Measurements from ENCODE around the gene CRLF1. TPM values are rescaled to one million over a fixed set of nuclear protein-coding genes. Genes with fewer than 3 reads are reported as not detected.

CRLF1 gene
- polyA plus RNA-seq, 4 donors, result 2.0 to 22.3 (median 6.5) TPM; not detected in 1

DNA sequence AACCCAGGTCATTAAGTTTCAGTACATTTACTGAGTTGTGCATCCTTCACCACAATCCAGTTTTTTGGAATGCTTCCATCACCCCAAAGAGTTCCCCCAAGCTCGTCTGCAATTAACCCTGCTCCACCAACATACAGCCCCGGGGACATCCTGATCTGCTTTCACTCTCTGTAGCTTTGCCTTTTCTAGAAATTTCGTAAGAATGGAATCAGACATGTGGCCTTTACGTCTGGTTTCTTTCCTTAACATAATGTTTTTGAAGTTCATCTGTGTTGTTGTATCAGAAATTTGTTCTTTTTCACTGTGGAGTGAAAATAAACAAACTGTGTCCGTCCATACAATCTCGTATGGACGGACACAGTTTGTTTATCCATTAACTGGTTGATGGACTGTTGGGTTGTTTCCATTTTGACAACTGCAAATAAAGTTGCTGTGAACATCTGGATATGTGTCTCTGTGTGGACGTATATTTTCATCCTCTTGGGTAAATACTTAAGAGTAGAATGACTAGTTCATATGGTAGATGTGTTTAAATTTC lies 33.2 kb upstream of the CRLF1 start:
- no peak for FAIRE-seq
- H3K27me3 ChIP-seq (ENCODE audit: control insufficient read depth in 3 of 3, insufficient read depth in 3 of 3, low read length in 3 of 3), result no peaks in the 10 kb centered on the region
- no peak overlapping the region for H3K27ac ChIP-seq (ENCODE audit: low read depth in 1 of 3, low read length in 2 of 3)
- H3K4me1 ChIP-seq (ENCODE audit: control insufficient read depth in 3 of 3, insufficient read depth in 2 of 3, low read depth in 1 of 3, low read length in 2 of 3), result peaks cover 3 to 21% (median 5%) of the 10 kb centered on the region in 3 donors
- H3K9me3 ChIP-seq (ENCODE audit: control insufficient read depth in 2 of 2, insufficient read depth in 1 of 2, low read depth in 1 of 2, low read length in 1 of 2), result no peaks in the 10 kb centered on the region
- no peak overlapping the region for H3K4me3 ChIP-seq (ENCODE audit: low read depth in 1 of 3, low read length in 3 of 3)
- no peak for DNase-seq
- H3K36me3 ChIP-seq (ENCODE audit: control insufficient read depth in 3 of 3, insufficient read depth in 2 of 3, low read depth in 1 of 3, low read length in 3 of 3), result peaks cover 0 to 3% (median 0%) of the 10 kb centered on the region in 3 donors
- 66 to 83% (median 80%) methylated on average over 8 of the region's 8 CpGs for WGBS, 3 donors

DNA sequence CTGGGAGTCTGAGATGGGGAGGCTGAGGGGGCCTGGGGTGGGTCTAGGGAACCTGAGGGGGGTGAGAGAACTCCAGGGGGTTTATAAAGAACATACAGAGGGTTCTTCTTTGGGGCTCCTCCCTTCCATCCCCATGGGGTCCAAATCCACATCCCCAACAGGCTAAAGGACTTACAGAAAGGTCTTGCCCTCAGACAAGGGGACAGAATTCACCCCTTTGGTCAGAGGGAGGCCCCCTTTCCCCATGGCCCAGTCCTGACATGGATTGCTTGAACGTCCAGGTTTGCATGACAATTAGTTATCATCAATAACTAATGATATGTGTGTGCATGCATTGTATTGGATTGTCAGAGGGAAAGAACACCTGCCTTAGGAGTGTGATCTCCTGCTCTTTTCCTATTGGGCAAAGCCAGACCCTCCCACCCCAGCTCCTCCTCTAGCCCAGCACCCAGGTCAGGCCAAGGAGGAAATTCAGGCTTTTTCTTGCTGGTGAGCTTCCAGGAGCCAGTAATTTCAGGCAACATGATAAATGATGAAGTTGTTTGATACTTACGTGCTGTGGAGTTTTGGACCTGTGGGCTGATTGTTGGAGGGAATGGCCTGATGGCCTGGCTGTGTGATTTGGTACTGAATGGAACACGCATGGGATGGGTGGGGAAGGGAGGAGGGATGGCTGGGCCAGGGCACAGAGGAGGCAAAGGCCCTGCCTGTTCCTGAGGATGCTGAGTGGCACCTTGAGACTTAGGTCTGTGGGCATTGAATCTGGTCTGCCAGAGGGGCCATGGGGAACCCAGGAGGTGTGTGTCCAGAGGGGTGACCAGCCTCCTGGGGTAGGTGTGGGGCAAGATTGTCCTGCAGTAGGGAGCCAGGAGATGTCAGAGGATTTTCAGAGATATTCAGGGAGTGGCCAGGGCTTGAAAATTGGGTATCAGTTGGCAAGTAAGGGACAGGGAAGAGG lies 31.4 kb upstream of the CRLF1 start:
- DNase-seq, result peak; percentile 76 to 79
- Histone ChIP-seq H3K4me1 (ENCODE audit: control insufficient read depth in 3 of 3, insufficient read depth in 2 of 3, low read depth in 1 of 3, low read length in 2 of 3) (peaks cover 3 to 21% (median 5%) of the 10 kb centered on the region in 3 donors), H3K4me3 (ENCODE audit: low read depth in 1 of 3, low read length in 3 of 3) (peak overlapping the region in 2 of 3 donors; percentile 68 to 74), H3K27me3 (ENCODE audit: control insufficient read depth in 3 of 3, insufficient read depth in 3 of 3, low read length in 3 of 3) (no peaks in the 10 kb centered on the region), H3K27ac (ENCODE audit: low read depth in 1 of 3, low read length in 2 of 3) (peak overlapping the region; percentile 27 to 88 (median 55)), H3K36me3 (ENCODE audit: control insufficient read depth in 3 of 3, insufficient read depth in 2 of 3, low read depth in 1 of 3, low read length in 3 of 3) (peaks cover 0 to 3% (median 0%) of the 10 kb centered on the region in 3 donors), H3K9me3 (ENCODE audit: control insufficient read depth in 2 of 2, insufficient read depth in 1 of 2, low read depth in 1 of 2, low read length in 1 of 2) (no peaks in the 10 kb centered on the region)
- 13 to 31% (median 24%) methylated on average over 3 of the region's 3 CpGs for WGBS, 3 donors
- FAIRE-seq, result no peak

DNA sequence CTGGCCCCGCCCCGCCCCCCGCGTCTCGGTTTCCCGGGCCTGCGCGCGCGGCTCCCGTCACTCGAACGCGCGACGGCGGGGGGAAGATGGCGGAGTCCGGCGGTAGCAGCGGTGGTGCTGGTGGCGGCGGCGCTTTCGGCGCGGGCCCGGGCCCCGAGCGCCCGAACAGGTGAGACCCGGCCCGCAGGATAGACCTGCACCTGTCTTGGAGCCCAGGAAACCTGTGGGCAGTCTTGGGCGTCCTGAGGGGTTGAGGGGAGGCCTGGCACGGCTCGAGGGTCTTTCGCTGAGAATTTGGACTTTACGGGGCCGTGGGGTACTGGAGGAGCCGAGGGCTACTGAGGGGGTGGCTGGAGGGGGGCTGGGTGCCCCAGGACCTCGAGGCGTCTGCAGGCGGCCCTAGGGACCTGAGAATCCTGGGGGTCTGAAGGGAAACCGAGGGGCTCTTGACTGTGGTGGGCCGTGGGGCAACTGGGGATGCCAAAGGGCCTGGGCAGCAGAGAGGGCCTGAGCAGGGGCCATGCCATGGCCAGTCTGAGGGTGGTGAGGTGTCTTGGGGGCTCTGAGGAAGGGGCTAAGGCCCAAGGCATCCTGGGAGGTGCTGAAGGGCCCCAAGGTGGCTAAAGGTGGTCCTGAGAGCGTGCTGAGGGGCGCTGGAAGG lies 30.5 kb upstream of the CRLF1 start, which contains the start of gene KLHL26:
TSS of gene KLHL26 (plus strand) at position 60 of the 661 bp plus-strand sequence. CDS start at position 87, 27 bp downstream.
- Histone ChIP-seq H3K27me3 (ENCODE audit: control insufficient read depth in 3 of 3, insufficient read depth in 3 of 3, low read length in 3 of 3) (no peaks in the 10 kb centered on the region), H3K4me3 (ENCODE audit: low read depth in 1 of 3, low read length in 3 of 3) (peak within 1 kb of the TSS; percentile 68 to 76 (median 74)), H3K4me1 (ENCODE audit: control insufficient read depth in 3 of 3, insufficient read depth in 2 of 3, low read depth in 1 of 3, low read length in 2 of 3) (peaks cover 3 to 21% (median 5%) of the 10 kb centered on the region in 3 donors), H3K9me3 (ENCODE audit: control insufficient read depth in 2 of 2, insufficient read depth in 1 of 2, low read depth in 1 of 2, low read length in 1 of 2) (no peaks in the 10 kb centered on the region), H3K36me3 (ENCODE audit: control insufficient read depth in 3 of 3, insufficient read depth in 2 of 3, low read depth in 1 of 3, low read length in 3 of 3) (peaks cover 0 to 3% (median 0%) of the 10 kb centered on the region in 3 donors), H3K27ac (ENCODE audit: low read depth in 1 of 3, low read length in 2 of 3) (peak within 1 kb of the TSS; percentile 70 to 90 (median 77))
- DNase-seq (peak in 1 of 2 donors; percentile 37), FAIRE-seq (no peak)
- 3 to 5% (median 5%) methylated on average over 44 to 47 of the region's 47 CpGs for WGBS, 3 donors

DNA sequence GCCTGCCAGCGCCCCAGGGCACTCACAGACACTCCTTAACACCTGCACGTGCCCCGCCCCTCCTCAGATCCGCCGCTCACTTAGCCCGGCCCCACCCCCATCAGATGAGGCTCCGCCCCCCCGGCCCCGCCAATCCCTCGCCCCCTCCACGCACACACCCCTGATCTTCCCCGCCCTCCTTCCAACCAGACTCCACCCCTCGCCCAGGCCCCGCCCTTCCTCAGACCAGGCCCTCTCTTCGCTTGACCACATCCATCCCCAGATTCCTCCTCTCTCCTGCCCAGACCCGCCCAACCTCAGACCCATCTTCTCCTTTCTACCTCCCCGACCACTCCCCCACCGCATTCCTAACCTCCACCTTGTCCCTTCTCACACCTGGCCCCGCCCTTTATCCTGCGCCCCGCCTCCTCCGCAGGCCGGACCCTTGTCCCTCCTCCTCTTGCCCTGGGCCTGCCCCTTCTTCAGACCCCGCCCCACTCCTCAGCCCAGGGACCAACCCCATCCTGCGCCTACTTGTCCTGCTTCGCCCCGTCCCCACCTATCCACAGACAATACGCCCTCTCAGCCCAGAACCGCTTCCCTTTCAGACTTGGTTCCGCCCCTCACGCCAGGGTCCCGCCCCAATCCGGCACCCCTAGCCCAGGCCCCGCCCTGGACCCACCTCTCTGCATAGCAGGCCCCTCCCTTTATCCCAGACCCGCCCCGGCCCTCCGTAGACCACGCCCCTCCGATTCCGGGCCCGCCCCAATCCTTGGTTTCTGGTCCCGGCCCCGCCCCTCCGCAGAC lies 29.8 kb upstream of the CRLF1 start:
- DNase-seq (peak; percentile 95), FAIRE-seq (no peak)
- peak overlapping the region; percentile 43 to 76 (median 68) for H3K4me3 ChIP-seq (ENCODE audit: low read depth in 1 of 3, low read length in 3 of 3)
- H3K27me3 ChIP-seq (ENCODE audit: control insufficient read depth in 3 of 3, insufficient read depth in 3 of 3, low read length in 3 of 3), result no peaks in the 10 kb centered on the region
- peaks cover 3 to 21% (median 5%) of the 10 kb centered on the region in 3 donors for H3K4me1 ChIP-seq (ENCODE audit: control insufficient read depth in 3 of 3, insufficient read depth in 2 of 3, low read depth in 1 of 3, low read length in 2 of 3)
- WGBS, 3 donors, result 0 to 2% (median 1%) methylated on average over 32 to 44 of the region's 44 CpGs
- peak overlapping the region in 2 of 3 donors; percentile 64 to 90 for H3K27ac ChIP-seq (ENCODE audit: low read depth in 1 of 3, low read length in 2 of 3)
- H3K9me3 ChIP-seq (ENCODE audit: control insufficient read depth in 2 of 2, insufficient read depth in 1 of 2, low read depth in 1 of 2, low read length in 1 of 2), result no peaks in the 10 kb centered on the region
- peaks cover 0 to 3% (median 0%) of the 10 kb centered on the region in 3 donors for H3K36me3 ChIP-seq (ENCODE audit: control insufficient read depth in 3 of 3, insufficient read depth in 2 of 3, low read depth in 1 of 3, low read length in 3 of 3)

DNA sequence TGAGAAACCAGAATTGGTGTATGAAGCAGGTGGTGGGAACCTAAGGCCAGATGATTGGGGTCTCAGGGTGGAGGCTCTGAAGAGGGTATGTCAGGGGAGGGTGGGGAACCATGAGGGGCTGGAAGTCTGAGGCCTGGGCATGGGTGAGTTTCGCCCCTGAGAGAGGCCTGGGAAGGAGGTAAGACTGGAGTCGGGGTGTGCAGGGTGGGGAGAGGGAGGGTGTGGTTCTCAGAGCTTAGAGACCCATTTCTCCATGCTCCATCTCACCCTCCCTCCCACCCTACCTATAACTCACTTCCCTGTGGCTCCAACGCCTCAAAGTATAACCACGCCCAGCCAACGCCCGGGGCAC lies 29.2 kb upstream of the CRLF1 start:
- Histone ChIP-seq H3K4me3 (ENCODE audit: low read depth in 1 of 3, low read length in 3 of 3) (no peak overlapping the region), H3K27me3 (ENCODE audit: control insufficient read depth in 3 of 3, insufficient read depth in 3 of 3, low read length in 3 of 3) (no peaks in the 10 kb centered on the region), H3K4me1 (ENCODE audit: control insufficient read depth in 3 of 3, insufficient read depth in 2 of 3, low read depth in 1 of 3, low read length in 2 of 3) (peaks cover 3 to 21% (median 5%) of the 10 kb centered on the region in 3 donors), H3K36me3 (ENCODE audit: control insufficient read depth in 3 of 3, insufficient read depth in 2 of 3, low read depth in 1 of 3, low read length in 3 of 3) (peaks cover 0 to under 1% (median 0%) of the 10 kb centered on the region in 3 donors), H3K27ac (ENCODE audit: low read depth in 1 of 3, low read length in 2 of 3) (no peak overlapping the region), H3K9me3 (ENCODE audit: control insufficient read depth in 2 of 2, insufficient read depth in 1 of 2, low read depth in 1 of 2, low read length in 1 of 2) (no peaks in the 10 kb centered on the region)
- DNase-seq, result no peak
- WGBS, 3 donors, result 13 to 38% (median 19%) methylated on average over 2 to 6 of the region's 6 CpGs
- FAIRE-seq, result no peak

DNA sequence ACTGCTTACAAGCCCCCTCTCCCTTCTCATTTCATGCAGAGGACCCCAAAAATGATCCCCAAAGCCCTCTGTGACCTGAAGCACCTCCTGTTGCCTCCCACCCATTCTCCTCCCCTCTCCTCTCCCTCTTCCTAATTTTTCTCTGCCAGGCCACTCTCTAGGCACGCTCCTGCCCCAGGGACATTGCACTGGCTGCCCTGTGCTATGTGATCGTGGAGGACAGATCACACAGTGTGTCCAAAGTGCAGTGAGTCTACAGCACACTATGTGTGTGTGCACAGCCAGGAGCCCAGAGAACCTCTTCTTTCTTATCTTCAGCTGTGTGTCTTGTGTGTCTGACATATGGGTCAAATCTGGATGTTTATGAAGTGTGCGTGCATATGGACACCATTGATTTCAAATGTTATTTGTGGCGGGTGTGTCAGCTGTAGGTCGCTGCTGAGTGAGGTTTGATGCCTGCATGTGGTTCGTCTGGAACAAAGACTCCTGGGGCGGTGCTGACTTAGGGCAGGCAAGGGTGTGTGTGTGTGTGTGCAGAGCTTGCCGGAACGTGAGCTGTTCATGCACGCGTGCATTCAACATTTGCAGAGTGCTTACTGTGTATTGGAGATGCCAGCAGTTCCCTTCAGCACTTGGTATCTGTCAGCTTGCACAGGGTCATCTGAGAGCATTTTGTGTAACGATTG lies 28.2 kb upstream of the CRLF1 start:
- H3K27ac ChIP-seq (ENCODE audit: low read depth in 1 of 3, low read length in 2 of 3), result peak overlapping the region in 1 of 3 donors; percentile 33
- FAIRE-seq, result no peak
- H3K27me3 ChIP-seq (ENCODE audit: control insufficient read depth in 3 of 3, insufficient read depth in 3 of 3, low read length in 3 of 3), result peaks cover 0 to 3% (median 0%) of the 10 kb centered on the region in 3 donors
- no peaks in the 10 kb centered on the region for H3K36me3 ChIP-seq (ENCODE audit: control insufficient read depth in 3 of 3, insufficient read depth in 2 of 3, low read depth in 1 of 3, low read length in 3 of 3)
- H3K9me3 ChIP-seq (ENCODE audit: control insufficient read depth in 2 of 2, insufficient read depth in 1 of 2, low read depth in 1 of 2, low read length in 1 of 2), result peaks cover 0 to 2% of the 10 kb centered on the region in 2 donors
- DNase-seq, result peak; percentile 21 to 39
- H3K4me1 ChIP-seq (ENCODE audit: control insufficient read depth in 3 of 3, insufficient read depth in 2 of 3, low read depth in 1 of 3, low read length in 2 of 3), result peaks cover 3 to 21% (median 5%) of the 10 kb centered on the region in 3 donors
- no peak overlapping the region for H3K4me3 ChIP-seq (ENCODE audit: low read depth in 1 of 3, low read length in 3 of 3)
- WGBS, 3 donors, result 19 to 38% (median 32%) methylated on average over 12 of the region's 12 CpGs

DNA sequence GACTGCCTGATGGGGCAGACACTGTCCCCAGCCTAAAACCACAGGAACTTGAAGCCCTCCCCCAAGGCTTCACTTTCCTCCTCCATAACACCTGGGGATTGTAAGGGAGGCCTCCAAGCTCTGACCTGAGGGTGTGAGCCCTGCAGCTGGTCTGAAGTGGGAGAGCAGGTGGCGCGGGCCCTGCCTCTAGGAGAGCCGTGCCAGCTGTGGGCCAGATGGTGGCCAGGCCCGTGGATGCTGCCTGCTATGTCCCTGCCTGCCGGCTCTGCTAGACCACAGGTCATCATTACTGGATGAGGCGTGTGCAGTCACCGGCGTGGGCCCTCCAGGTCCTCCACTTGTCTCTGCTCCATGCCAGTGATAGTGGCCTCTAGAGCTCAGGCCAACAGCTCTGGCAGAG lies 26.7 kb upstream of the CRLF1 start:
- H3K4me1 ChIP-seq (ENCODE audit: control insufficient read depth in 3 of 3, insufficient read depth in 2 of 3, low read depth in 1 of 3, low read length in 2 of 3), result peaks cover 3 to 19% (median 5%) of the 10 kb centered on the region in 3 donors
- FAIRE-seq, result no peak
- H3K36me3 ChIP-seq (ENCODE audit: control insufficient read depth in 3 of 3, insufficient read depth in 2 of 3, low read depth in 1 of 3, low read length in 3 of 3), result no peaks in the 10 kb centered on the region
- peaks cover 0 to 11% (median 0%) of the 10 kb centered on the region in 3 donors for H3K27me3 ChIP-seq (ENCODE audit: control insufficient read depth in 3 of 3, insufficient read depth in 3 of 3, low read length in 3 of 3)
- no peak overlapping the region for H3K27ac ChIP-seq (ENCODE audit: low read depth in 1 of 3, low read length in 2 of 3)
- WGBS, 3 donors, result 20 to 67% (median 33%) methylated on average over 8 of the region's 8 CpGs
- peak; percentile 26 to 27 for DNase-seq
- no peak overlapping the region for H3K4me3 ChIP-seq (ENCODE audit: low read depth in 1 of 3, low read length in 3 of 3)
- peaks cover 0 to 3% of the 10 kb centered on the region in 2 donors for H3K9me3 ChIP-seq (ENCODE audit: control insufficient read depth in 2 of 2, insufficient read depth in 1 of 2, low read depth in 1 of 2, low read length in 1 of 2)

Measured in small intestine (tissue), 7 donors.